ENCODE measurements around the gene LY86.
"Not testable (repeated sequence)": the region's sequence is repeated elsewhere in the genome, so short reads cannot be mapped to it uniquely, and the experiment has no call there.

Gene LY86

DNA sequence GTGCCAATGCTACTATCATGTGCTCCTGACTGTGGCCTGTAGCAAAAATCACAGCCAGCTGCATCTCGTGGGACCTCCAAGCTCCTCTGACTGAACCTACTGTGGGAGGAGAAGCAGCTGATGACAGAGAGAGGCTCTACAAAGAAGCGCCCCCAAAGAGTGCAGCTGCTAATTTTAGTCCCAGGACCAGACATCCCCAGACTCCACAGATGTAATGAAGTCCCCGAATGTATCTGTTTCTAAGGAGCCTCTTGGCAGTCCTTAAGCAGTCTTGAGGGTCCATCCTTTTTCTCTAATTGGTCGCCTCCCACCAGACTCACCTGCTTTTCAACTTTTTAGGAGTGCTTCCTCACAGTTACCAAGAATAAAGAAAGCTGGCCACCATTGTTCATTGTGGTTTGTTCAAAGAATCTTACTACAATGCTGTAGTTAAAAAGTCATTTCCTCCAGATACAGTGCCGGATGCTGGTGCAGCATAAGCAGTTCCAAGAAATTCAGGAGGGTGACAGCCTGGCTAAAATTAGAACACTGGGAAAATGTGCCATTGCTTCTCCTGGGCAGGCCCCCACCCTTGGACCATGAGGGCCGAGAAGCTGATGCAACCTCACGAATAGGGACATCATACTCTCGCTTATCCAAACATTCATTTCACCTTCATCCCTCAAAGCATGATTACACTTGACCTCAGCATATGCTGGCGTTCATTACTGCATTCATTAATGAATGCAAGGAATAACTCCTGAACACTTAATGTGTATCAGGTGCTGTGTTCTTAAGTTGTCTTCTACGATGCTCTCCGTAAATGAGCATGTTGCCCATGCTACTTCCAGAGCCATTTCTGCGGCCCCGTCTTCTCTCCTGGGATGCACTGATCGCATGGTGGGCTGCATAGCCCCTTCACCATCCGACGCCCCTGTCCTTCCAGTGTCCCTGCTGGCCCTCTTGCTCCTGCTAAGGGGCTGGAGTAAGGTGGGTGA lies 66.4 kb downstream of the LY86 start:
- DNase-seq: no peak

DNA sequence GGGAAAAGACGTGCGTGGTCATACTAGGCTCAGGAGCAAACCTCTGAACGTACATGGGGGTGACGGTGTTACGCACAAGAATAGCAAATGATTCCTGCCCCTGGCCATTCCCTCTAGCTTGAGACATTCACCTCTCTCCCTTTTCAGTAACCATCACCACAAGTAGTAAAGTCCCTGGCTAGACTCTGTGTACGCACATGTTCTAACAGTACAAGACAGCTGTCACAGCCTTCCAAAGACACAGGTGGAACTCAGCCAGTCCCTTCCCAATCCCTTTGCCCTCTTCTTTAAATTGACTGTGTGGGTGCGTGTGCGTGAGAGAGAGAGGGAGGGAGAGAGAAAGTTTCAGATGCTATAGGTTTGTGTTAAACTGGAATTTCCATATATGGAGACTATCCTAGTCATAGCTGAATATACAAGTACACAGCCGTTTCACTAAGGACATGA lies 67.3 kb downstream of the LY86 start:
- DNase-seq: no peak

DNA sequence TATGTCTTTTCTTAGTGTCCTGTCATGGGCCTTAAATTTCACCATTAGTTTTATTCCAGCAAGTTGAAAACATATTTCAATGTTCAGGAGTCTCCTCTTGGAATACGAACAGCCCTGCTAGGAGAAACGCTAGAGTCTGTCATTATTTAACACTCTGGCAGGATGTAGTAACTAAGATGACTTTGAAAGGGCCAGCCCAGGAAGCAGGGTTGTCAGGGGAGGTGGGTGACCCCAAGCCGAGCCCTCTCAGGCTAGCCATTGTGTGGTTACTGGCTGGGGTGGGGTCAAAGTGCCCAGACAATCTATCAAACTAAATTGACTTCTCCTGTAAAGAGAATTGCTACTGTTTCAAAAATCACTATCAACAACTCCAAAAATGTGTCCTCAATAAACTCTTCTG lies 67.8 kb downstream of the LY86 start:
- no peak for DNase-seq

DNA sequence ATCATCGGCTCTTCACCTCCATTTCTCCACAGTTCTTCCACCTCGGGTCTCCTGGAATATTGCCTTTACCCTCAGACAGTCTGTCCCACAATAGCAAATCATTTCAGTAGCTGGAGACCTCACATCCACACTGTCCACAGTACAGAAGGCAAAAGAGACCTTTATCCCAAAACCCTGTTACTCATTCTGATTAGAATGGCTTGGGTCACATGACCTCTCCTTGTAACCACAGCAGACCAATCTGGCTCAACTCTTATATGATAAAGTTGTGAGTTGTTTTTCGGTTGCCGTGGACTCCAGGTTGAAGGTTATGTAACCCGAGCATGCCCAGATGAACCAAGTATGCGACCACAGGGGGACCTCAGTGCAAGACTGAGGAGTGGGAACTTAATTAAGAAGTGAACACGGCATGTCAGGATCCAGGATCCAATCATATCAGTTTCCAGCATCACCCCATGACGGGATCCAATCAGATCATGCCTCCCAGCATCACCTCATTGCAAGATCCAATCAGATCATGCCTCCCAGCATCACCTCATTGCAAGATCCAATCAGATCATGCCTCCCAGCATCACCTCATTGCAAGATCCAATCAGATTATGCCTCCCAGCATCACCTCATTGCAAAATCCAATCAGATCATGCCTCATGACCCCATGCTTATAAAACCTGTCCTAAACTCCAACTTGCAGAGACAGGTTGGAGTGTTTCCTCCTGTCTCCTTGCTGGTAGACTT lies 68.7 kb downstream of the LY86 start:
- DNase-seq: no peak

DNA sequence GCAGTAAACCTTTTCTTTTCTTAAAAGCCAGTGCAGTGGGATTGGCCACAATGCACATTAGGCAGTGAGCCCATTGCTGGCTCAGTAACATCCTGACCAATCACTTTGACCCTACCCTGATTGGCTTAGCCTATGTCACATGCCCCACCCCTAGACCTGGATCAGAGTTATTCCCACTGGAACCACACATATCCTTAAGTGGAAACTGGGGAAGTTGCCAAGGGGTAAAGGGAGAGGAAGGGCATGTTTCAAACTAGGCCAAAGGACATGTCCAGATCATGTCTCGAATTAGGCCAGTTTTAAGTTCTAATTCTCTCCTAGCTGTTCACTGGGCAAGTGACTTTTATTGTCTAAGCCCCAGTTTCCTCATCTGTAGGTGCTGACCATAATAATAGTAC lies 69.3 kb downstream of the LY86 start:
- DNase-seq: no peak

DNA sequence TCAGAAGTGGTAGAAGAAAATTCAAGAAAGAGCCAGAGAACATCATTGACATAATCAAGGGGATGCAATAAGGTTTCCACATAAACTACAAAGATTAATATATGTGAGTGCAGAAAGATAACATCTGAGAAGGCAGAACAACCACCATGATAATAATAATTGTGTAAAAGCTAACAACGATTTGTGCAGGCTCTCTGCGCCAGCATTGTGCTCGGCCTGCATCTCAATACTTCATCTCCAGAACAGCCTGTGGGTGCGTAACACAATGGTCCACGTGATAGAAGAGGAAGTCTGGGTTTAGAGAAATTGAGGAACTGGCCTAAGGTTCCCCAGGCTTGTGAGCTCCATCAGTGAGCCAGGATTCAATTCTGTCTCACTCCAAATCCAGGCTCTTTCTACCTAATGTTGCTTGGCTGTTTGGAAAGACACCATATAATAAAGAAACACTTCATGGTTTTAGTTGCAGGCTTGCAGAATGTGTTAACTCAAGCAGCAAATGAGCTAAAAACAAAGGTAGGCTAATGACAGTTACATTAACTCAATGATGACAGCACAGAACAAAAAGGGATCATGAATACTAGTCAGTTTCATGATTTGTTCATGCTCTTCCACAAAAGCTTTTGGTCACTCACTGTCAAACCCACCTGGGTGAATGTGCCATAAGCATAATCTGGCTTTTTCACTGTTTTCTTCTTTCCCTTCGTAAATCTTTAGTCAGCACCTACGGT lies 71.2 kb downstream of the LY86 start:
- no peak for DNase-seq

DNA sequence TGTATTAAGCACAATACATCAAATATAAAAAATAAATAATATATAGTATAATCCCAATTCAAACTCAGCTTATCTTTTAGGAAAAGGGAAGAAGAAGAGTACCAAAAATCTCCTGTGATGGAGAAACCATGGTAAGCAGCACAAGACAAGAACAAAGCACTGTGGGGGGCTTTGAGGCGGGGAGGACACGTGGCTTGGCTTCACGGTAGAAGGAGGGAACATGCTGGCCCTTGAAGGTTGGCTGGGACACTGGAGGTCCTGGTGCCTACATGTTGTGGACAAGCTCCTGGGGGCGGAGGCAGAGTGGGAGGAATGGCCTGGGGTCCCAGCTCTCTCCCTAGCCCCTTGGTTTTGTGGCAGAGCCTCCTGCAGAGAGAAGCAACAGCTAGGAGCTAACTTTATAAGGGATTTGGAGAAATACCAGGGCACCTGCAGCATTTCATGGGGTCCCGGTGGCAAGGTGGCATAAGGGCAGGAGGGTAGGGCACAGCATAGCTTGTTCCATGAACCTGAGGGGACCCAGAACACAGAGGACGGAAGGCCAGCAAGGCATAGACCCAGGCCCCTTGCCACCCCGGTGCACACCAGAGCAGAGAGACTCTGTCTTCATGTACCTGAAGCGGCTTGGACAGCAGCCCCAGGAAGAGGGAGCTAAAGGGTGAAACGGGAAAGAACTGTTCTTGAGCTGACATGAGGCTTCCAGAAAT lies 72.0 kb downstream of the LY86 start:
- DNase-seq: no peak

DNA sequence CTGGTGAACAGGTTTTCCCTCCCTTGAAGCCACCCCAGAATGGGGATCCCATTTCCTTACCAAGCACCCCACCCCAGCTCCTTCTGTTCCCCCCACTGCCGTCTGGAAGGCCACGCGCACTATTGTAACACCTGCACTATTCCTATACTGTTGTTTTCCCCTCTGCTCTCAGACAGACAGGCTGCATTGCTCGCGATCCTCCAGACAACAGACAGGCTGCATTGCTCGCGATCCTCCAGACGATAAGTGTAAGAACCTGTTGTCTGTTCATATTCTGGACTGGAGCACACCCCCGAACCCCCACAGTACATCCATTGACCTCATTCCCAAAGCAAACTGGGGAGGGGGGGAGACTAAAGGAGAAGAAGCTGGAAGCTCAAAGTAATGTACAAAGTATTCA lies 72.7 kb downstream of the LY86 start:
- no peak for DNase-seq

DNA sequence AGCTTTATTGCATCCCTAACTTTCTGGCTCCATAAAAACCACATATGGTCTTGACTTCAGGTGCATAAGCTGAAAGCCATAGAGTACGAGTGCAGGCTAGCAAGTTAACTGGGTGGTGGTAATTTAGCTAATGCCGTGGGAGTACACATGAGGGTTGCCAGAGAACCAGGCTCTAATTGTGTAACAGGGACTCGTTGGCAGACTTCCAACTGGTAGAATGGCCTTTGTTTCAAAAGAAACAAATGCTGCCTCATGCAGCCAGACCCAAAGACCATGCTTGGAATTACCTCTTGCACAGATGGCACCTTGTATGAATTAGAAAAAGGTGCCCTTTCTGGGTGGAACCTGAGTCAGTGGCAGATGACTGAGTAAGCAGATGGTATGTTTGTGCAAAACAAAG lies 73.2 kb downstream of the LY86 start:
- DNase-seq: no peak

DNA sequence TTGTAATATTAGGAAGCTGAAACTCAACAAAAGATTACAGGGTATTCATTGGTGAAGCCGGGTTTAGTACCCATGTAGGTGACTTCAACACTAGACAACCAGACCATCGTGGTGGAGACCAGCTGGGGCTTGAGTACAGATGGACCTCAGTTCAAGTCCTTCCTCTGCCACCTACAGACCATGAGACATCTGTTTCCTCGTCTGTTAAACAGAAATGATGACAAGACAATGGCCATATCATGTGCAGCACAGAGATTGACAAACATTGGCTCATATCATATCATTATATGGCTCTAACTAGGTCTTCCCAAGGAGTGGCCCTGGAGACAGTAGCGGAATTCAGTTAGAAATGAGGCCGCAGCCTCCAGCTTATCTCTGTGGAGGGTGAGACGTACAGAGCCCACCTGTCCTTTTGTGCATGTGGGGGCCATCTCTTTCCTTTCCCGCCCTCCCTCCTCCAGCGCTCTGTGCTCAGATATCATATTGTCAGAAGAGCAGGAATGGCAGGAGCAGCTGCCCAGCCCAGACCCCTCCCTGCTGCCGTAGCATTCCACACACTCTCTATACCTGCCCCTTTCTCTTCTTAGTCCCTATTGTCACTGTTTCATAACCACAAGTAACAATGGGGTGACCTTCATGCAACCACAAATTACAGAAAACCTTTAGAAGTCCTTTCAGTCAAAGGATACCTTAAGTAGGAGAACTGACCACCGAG lies 75.1 kb downstream of the LY86 start:
- DNase-seq: no peak

DNA sequence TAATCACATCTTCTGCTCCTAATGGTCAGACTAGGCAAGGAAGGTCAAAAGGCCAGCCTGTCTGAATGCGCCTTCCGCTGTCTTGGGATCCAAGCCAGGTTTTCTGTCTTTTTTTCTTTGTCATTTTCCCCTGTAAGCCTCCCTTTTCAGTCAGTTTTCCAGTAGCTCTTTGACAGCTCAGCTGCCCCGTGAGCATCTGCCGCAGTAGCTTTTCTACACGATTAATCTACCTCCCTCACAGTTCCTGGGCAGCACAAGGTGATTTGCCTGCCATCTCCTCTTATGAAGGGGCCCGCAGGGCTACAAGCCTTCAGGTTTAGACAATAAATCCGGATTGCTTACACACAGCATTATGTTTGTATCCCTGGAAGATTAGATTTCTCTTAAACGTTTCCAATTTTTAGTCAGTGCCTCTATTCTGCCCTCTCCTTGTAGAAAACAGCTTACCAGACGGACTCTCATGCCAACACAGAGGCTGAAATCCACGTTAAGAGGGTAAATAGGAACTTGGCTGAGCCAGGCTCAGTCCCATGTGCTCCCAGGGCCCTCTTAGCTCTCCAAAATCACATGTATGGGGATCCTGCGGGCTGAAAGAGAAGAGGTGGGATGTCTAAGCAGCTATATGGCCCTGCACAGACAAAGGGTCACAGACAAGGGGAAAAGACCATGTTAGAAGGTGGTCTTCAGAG lies 77.2 kb downstream of the LY86 start:
- DNase-seq: no peak

DNA sequence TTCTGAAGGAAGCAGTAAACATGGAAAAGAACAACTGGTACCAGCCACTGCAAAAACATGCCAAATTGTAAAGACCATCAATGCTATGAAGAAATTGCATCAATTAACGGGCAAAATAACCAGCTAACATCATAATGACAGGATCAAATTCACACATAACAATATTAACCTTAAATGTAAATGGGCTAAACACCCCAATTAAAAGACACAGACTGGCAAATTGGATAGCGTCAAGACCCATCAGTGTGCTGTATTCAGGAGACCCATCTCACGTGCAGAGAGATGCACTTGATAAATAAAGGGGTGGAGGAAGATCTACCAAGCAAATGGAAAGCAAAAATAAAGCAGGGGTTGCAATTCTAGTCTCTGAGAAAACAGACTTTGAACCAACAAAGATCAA lies 81.6 kb downstream of the LY86 start:
- not testable (repeated sequence) for DNase-seq

DNA sequence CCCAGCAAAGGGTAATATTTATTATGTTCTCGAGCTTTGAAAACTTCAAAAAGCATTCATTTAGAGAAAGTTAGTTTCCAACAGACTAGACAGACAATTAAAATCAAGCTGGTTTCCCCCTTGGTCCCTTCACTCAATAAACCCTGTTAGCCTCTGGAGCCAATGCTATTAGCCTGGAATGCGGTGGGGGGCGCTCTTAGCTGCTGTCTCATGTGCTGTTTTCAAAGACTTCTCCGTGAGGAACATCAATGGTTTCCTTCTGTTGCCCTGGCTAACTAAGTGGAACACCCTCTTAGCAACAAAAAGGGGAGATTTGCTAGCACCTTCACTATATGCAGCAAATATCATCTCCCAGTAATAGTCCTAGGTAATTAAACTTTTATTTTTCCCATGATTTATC lies 86.4 kb downstream of the LY86 start:
- no peak for DNase-seq

DNA sequence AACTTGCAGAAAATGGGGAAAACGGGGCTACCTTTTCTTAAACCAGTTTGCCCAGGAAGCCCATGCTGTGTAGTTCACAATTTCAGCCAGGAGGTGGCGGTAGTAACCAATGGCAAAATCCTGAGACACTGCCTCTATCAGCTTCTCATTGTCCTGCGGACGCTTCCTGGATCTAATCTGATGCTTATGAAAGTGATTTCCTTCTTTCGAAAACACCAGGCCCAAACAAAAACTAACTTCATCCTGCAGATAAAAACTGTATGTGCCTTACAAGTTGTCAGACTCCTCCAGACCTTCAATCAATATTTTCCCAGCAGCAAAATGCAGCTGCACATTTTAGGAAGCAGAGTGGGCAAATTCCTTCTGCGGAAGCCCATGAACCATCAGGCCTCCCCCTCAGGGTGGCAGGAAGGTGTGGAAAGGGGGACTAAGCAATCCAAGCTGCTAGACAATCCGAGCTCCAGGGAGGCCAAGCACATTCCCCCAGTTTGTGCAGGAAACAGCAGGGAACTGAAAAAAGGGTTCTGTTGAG lies 88.5 kb downstream of the LY86 start:
- DNase-seq: peak; percentile 52

DNA sequence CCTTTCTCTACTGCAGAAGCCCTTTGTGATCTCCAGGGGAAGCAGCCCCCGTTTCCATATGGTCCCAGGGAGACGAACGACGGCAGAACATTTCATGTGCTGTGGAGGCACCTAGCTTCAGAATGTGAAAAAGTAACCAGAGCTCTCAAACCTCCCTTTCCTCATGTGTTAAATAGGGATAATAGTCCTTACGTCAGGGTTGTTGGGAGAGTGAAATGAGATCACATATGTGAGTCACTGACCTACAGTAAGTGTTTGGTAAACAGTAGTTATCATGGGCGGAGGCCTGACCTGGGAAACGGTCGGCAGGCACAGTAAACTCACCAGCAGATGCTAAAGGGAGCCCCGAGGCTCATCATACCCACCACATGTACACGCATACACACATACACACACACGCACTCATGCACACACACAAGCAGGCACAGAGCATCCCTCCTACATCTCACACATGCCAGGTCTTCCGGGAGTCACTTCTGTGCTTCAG lies 89.7 kb downstream of the LY86 start:
- no peak for DNase-seq

DNA sequence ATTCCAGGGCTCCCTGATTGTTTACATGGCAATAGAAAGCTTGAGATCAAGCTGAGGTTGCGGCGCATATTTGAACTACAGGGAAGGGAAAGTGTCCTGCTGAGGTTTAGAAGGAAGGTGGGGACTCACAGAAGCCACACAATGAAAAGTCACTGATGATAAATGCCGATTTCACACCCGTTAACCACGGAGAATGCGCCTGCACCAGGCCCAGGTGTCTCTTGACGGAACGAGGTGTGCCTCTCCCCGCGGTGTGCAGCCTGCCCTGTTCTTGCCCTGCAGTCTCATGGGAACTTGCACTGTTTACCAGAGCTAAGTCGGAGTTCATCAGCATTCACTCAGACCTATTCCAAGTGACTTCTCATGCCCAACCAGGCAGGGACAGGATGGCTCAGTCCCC lies 90.3 kb downstream of the LY86 start:
- DNase-seq: no peak

DNA sequence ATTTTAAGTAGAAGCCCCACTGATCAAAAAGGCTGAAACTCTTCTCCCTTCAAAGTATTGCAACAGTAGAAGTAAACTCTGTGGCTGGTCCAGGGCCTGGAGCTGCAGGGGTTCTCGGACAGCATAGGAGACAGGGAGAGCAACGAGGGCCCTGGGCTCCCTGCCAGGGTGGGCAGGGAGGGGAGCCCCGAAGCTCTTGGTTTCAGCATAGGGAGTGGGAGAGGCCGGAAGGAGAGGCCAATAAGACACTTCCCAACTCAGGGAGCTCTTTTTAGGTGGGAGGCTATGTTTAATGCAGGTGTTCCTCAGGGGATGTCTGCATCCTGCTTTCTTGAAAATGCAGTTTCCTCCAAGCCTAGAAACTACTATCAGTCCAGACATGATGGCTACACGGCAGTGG lies 91.1 kb downstream of the LY86 start:
- DNase-seq: no peak

DNA sequence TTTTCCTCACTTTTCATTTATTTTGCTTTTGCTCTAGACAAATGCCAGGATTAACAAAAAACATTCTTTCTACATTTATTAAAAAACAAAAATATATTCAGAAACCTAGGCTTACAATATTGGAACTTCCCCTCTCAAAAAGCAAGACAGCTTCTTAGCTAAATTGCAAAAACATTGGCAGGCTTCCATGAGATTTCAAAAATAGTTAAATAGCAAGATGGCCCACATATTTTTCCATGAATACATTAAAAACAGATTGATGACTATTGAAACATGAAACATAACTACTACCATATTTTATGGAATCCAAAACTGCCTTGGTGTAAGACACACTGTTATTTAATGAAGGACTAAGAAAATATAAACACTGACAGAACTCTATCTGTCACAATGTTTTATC lies 92.0 kb downstream of the LY86 start:
- DNase-seq: no peak

DNA sequence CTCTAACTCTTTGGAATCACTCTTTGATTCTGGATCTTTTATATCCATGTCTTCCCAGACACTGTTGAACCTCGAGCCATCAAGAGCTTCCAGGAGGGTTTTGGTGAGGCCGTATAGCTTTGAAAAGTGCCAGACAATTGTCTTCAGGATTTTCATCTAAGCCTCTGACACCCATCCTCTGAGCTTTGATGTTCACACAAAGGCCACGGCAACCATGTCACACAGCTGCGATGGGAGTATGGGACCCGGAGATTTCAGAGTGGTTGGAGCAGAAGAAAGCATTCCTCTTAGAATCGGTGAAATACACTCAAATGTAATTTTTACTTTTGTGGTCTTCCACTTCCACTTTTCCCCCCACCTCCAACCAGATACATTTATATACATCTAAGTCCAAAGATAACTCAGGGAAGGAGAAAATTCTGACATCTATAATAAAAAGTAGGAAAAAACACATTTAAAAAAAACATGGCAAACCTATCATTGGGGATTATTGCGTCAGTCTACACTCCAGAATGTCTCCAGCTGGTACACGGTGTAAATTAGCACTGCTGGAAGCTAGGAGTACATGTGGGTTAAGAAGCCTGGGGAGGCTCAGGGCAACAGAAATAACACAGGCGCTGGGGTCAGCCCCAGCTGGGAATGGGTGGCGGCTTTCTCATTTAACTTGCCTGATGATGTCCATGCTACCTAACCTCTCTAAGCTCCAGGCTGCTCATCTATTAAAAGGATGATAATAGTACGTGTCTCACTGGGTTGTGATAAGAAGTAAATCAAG lies 92.7 kb downstream of the LY86 start:
- DNase-seq: no peak

DNA sequence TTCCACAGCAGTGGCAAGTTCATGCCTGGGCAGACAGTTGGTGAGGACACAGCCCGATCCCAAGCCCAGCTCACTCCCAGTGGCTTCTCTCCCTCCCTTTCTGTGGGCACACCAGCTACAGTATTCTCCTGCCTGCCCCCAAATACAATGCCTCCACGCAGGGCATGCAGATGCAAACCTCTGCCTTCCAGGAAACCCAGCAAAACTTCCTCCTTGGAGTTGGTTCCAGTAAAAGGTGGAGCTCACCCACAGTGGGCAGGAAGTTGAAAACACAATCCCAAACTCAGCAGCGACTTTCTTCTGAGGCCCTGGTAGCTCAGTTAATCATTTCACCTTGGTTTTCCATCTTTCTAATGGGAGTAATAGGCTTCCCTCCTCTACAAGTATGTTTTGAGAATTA lies 93.7 kb downstream of the LY86 start:
- no peak for DNase-seq

Measured in GOT3 (cell line).